Measurements from ENCODE around the gene ALOX15B.
"Not testable (repeated sequence)": the region's sequence is repeated elsewhere in the genome, so short reads cannot be mapped to it uniquely, and the experiment has no call there.

Gene ALOX15B

DNA sequence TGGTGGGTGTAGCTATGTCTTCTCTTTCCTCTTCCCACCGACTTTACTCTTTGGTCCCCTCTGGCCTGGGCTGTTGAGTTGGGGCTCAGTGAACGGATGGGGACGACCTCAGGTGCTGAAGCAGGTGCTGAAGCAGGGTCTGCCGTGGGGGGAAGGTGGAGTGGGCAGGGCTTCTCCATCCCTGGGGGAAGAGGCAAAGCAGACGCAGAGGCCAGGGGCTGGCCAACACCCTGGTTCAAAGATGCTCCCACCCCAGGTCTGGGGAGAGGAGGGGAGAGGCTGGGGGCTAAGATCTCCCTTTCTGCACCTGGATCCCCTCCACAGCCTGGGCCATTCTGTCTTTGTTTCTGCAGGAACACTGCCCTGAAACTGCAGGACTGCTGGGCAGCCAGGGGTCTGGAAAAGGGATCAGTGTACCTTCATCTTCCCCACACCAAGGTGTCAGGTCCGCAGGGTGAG is 25.7 kb downstream of the ALOX15B start:
- no peak for DNase-seq

DNA sequence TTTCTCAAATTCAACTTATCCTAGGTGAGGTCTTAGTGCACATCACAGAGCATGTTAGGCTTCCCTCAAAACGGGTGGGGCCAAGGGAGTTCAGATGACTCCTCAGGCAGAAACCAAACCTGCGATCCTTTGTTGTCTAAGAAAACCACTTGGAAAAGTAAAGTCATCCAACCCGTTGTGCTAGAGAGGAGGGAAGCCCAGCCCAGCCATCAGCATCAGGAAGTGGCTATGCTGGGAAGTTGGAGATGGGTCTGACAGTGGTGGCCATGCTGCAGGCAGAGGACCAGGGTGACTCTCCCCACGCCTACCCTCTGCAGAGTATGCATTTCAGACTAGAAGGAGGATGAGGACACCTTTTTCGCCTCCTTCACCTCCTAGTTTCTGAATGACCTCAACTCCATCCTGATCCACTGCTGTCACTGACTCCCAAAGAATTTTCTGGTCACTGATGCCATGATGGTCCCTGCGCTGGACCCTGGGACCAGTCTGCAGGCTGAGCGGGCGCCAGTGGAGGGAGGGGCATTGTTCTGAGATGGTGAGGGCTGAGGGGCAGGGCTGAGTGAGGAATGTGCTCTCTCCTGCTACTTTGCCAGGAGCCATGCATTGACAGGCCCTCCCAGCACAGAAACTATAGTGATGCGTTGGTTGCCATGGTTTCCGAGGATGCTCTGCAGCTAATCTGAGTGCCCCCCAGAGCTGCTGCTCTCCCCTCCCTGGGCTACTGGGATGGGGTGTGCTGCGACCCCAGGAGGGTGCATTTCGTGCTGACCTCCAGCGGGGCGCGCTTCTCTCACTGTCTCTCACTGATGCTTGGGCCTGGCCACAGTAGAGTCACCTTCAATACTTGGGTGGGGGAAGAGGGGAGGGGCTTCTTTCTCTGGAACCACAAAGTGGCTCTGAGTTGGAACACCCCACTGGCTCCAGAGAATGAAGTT is 28.2 kb downstream of the ALOX15B start:
- DNase-seq: no peak

DNA sequence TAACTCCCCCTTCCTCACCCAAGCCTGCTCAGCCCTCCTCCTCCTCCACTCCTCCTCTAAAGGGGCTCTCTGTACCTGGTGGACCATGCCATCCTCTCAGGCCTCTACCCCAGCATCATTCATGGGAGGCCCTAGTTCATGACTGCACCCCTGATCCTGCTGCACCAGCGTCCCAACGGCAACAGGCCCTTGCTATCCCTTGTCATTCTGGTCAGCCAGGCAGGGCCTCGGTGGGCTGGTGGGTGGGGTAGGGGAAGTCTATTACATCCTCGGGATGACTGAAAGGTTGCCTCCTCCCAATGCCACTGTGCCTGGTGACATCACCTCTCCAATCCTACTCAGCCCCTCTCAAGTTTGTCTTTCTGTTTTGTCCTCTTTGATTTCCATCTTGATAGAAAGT is 28.9 kb downstream of the ALOX15B start:
- DNase-seq: no peak

DNA sequence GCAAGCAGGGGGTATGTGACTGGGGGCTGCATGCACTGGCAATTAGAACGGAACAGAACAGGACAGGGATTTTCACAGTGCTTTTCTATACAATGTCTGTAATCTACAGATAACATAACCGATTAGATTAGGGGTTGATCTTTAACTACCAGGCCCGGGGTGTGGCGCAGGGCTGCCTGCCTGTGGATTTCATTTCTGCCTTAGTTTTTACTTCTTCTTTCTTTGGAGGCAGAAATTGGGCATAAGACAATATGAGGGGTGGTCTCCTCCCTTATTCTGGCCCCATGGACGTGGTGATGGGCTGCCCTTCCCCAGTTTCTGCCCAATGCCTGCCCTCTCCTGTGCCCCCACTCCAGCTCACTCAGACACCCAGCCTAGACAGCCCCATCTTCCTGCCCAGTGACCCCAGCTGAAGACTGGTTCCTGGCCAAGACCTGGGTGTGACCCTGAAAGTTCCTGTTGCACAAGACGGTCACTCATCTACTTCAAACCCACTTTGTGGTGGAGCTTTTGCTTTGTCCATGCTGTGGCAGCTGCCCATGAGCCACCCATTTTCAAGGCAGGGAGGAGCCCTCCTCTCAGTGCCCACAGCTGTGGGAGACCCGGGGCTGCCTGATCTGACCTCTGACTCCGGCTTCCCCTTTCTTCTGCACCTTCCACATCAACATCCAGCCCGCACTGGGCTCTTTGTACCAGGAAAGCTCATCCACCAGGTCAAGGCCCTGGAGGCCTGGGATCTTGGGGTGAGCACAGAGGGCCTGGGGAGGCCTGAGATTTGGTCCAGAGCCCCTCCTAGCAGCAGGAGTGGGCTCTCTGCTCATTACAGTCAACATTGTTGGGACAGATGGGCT is 30.1 kb downstream of the ALOX15B start:
- DNase-seq: peak in 1 of 2 donors; percentile 65

DNA sequence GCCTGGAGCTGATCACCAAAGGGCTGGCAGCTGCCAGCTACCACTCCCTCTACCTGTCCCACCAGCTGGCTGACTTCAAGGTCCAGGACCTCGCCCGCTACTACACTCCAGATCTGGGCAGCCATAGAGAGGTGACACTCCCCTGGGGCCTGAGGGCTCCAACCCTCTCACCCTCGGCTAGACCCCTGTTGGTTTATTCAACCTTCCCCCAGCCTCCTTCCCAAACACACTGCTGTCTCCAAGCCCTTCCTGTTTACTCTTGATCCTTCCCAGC is 30.7 kb downstream of the ALOX15B start:
- DNase-seq: no peak

DNA sequence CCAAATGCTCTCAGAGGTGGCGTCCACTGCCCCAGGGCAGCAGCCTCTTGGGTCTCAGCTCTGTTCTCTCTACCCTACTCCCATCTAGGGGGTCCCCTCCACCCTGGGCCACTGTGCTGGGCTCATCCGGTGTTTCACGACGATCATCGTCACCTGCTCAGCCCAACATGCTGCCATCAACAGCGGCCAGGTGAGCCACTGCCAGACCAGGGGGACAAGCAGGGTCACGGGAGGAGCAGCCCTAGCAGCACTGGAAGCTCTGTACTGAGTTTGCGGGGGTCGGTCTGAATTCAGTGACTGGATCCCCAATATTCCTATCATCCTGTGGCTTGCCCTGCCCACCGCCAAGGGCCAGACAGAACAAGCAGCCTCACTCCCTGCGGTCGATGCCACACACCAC is 32.6 kb downstream of the ALOX15B start:
- DNase-seq: no peak

DNA sequence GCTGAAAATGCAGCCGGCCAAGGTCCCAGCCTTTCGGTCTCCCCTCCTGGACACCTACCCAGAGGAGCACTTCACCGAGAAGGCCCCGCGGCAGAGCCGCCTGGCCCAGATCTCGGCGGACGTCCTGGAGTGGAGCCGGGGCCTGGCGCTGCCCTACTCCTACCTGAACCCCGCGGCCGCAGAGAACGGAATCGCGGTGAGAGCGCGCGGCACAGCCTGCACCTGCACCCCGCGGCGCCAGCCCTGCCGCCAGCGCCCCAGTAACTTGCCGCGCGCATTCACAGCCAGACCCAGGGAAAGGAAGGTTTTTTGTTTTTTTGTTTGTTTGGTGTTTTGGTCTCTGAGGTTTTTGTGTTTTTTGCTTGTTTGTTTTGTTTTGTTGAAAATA is 33.5 kb downstream of the ALOX15B start:
- DNase-seq: no peak

DNA sequence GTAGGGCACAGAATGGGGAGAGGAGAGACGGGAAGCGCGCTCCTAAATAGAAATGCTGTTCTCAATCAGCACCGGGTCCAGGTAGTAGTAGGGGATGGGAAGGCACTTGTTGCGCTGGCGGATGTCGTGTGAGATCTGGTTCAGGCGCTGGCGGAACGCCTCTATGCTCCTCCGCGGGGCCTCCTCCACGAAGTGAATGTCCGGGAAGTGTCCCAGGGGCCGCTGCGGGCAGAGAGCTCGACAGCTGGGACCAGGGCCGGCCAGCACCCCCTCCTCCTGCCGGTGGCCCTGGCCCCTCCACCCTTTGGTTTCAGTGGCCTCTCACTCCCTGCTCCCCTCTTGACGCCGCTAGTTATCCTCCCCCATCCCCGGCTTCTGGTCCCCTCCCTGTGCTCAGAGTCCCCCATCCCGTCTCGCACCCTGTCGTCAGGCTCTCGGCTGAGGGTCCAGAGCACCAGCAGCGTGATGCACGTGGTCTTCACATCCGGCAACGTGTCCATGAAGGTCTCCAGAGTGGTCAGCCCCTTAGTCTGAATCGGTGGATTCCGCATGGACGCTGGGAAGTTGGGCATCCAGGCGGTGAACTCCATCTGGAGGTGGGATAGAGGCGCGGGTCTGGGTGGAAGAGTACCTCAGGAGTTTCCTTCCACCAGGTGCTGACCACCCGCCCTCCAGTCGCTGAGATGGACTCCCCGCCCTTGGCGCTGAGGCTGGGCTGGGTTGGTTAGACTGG is 34.0 kb downstream of the ALOX15B start:
- peak; percentile 24 to 40 for DNase-seq

DNA sequence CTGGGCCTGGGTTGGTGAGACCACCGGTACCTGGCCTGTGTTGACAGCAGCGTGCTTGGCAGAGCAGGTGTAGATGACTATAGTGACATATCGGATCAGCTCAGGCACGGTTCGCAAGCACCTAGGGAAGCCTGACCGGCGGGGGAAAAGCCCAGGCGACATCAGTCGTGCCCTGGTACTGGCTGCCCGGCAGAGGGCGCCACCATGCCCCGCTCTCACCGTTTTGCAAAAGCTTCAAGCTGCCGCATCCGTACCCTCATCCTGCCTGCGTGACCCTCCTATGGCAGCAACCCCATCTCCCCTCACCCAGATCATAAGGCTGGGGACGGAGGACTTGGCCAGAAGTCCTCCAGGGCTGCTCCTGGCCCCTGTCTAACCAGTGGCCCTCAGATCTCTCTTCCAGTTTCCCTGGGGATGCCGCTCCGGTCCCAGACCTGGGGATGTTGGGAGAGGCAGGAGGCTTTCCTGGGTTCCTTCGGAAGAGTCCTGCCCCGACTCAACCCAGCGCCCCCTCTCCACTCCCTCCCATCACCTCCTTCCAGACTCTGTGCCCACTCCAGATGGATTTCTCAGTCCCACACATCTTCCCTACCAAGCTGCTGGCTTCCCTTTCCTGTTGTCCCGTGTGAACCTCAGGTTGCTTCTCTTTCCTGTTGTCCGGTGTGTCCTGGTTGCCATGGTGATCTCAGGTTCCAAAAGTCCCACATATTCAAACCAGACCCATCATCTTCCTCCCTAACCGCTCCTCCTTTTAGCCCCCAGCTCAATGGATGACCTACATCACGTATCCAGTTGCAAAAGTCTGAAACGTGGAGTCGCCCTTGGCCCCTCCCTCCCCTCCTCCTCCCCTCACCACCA is 35.0 kb downstream of the ALOX15B start:
- DNase-seq: peak; percentile 88 to 90

DNA sequence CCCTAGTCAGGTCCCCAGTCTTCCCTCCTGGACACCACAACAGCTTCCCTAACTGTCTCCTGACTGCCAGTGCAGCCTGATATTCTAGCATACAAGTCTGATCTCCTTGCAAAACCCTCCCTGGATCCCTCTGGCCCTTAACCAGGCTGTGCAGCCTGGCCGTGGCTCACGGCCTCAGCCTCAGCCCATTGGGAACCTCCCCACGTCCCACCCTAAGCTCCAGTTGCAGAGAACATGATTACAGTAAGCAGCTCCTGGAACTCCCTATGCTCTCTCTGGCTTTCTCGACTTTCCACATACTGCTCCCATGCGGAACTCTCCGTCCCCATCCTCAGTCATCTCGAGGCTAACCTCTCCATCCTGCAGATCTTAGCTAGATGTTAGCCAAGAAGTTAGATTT is 35.7 kb downstream of the ALOX15B start:
- no peak for DNase-seq

DNA sequence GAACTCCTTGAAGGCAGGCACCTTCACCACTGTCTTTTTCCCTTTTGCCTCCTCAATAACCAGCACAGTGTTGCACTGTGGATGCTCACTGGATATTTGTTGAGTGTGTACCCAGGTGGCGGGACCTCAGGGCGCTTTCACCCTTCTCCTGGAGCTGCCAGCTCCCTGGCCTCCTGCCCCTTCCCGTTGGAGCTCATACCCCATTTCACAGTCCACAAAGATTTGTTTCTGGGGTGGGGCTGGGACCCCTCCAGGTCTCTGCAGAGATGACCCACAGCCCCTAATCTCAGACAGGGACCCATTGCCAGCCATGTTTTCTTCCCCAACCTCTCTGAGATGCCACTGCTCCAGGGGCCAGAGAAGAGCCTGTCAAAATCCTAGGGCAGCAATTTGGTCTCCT is 36.2 kb downstream of the ALOX15B start:
- no peak for DNase-seq

DNA sequence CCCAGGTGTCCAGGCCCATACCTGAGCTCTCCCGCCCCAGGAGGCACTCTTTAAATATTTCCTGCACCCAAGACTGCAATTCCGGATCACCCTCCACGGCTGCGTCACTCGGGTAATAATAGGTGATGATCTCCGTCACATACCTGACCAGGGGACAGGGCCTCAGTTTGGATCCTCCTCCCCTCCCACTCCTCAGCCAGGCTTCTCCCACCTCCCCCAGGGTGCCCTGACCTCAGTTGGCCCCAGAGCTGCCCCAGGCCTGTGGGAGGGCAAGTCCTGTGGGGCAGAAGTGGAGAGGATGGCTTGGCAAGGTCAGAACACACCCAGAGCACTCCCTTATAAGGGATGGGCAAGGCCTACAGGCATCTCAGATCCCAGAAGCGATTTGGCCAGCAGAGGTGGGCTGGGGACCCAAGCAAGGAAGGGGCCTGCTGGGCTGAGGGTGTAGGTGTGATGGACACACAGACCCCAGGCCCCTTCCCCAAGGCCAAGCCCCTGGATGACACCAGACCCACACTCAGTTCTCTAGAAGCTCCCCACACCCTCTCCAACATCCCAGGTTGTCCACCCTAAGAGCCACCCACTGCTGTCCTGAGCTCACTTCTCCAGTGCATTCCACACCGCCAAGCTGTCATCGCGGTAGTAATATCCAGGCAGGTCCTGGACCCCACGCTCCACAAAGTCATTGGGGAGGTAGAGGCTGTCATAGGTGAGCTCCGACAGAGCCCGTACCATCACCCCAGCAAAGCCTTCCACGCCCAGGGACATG is 36.9 kb downstream of the ALOX15B start:
- DNase-seq: no peak

DNA sequence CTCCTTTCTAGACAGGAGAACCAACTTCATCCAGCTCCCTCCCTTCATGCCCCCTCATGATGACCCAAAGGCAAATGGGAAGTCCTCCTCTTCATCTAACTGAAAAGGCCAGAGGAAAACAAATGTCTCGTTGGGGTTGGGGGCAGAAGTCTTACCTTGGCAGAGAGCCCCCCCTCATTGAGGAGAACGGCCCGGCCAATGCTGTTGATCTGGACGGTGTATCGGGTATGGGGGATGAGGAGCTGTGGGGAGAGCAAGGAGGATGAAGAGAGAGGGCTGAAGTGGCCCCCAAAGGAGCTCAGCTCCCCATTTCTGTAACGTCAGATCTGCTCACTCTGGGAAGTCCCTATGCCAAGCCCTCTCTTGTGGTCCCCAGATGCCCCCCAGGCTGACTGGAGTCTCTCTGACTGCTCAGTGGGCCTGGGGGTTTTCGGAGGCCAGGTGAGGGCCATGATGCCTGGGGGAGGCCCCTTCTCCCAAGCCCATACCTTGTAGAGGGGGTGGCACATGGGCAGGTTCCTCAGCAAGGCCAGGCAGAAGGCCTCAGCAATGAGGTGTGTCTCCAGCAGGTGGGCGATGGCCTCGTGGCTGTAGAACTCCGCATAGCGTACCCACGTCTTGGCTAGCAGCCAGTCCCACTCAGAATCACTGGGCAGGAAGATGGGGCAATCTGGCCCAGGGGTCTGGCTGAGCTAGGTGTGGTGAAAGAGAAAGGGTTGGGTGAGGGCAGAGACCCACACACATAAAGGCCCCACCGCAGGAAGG is 37.8 kb downstream of the ALOX15B start:
- no peak for DNase-seq

DNA sequence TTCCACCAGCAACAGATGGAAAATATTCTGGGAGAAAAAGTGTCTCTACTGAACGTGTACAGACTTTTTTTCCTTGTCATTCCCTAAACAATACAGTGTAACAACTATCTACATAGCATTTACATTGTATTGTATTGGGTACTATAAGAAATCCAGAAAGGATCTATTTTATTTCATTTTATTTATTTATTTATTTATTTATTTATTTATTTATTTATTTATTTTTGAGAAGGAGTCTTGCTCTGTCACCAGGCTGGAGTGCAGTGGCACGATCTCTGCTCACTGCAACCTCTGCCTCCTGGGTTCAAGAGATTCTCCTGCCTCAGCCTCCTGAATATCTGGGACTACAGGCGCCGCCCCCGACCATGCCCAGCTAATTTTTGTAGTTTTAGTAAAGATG is 39.1 kb downstream of the ALOX15B start:
- not testable (repeated sequence) for DNase-seq

DNA sequence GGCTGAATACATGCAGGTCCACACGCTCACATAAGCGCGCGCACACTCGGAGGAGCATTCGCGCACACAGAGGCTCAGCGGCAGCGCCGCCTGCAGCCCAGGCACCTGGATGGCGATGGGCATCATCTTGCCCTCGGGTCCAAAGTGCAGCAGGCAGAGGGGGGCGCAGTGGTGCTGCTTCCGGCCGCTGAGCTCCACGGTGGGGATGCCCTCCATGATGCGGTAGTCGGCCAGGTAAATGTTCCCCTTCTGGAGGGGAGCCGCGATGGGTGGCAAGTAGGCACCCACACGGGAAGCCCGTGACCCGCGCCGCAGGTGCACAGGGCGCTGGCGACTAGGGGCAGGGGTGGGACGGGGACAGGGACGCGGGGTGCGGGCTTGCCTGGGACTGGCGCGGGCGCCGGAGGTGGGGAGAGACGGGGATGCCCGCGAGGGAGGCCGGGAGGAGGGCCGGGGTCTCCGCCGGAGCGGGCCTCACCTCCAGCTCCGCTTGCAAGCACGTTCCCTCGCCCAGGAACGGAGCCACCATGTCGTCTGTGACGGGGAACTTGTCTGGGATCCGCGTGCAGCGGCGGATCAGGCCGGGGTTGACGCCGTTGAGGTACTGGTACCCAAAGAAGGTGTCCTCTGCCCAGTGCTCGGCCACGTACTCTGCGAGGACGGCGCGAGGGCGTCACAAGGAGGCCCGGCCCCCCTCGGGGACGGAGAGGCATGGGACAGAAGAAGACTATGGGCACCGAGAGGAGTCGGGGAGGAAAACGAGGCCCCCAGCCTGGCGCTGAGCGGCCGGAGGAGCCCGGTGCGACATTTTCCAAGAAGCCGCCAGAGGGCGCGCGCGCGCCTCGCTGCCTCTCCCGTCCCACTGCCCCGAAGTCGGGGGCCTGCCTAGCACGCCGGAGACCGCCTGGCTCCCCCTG is 40.7 kb downstream of the ALOX15B start:
- DNase-seq: peak; percentile 80 to 82

DNA sequence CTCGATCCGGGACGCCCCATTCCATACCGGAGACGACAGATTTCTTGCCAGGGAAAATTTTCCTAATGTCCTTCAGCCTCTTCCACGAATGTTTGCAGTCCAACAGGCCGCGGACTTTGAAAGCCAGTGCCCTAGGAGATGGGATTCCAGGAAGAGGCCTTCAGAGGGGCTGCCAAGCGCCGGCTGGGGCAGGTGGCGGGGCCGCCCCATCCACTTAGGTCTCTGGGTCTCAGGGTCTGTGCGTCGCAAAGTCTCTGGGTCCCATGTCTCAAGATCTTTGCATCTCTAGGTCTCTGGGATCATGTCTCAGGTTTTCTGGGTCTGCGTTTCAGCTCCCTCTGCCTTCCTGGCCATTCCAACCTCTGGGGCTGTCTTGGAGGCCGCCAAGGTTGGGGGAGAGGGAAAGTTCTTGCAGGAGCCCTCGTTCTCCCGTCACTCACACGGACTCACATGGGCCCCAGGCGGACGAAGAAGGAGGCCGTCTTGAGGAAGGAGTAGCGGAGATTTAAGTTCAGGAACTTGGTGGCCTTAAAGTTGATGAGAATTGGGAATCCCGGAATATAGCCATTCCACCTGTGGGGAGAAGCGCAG is 41.4 kb downstream of the ALOX15B start:
- no peak for DNase-seq

DNA sequence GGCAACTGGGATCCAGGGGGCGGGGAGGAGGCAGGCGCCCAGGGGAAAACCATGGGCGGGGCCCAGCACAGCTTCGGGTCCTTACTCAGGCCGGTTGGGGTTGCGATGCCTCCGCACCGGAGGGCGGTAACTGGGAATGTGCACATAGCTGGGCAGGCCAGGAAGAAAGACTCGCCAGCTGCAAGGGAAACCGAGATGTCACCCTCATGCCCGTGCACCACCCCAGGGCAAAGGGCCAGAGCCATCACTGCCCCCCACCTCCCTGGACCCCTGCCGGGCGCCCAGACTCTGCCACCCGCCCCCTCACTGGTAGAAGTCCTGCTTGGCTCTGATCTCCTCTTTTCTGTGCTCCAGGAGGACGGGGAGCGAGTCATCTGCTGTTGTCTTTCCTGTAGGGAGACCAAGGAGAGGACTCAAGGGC is 42.0 kb downstream of the ALOX15B start:
- DNase-seq: no peak

DNA sequence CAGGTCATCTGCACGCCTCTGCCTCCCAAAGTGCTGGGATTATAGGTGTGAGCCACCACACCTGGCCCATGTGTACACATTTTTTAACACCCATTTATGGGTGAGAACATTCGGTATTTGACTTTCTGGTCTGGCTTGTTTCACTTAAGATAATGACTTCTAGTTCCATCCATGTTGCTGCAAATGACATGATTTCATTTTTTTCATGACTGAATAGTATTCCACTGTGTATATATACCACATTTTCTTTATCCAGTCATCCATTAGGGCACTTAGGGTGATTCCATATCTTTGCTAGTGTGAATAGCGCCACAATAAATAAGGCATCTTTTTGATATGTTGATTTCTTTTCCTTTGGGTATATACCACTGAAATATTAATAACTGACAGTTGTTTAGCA is 43.0 kb downstream of the ALOX15B start:
- no peak for DNase-seq

DNA sequence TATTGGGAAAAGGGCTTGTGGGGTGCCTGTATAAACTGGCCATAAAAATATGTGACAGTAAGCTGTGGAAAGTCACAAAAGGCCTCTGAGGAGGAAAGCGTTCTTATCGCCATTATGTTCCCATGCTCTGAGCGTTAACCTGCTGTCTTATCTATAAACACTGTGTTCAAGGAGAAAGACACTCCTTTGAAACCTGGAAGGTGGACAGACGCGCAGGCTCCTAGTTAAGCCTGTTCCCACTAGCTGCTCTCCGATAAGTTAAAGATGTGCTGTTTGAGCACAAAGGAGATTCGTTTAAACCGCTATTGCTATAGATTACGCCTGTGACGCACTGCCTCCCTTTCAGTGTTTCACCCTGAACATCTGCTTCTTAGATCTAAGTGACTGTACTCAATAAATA is 43.4 kb downstream of the ALOX15B start:
- DNase-seq: no peak

All from CD4-positive, alpha-beta T cell treated with Interleukin-1 beta for 1 hour (primary cell).